ENCODE data around the gene ALDOB.

Gene ALDOB

GRCh38 chr9:101417977-101418376, 17.6 kb downstream of the ALDOB start:
- ChIA-PET POLR2A (no interaction called here), CTCF (no interaction called here)
- DNase-seq (ENCODE audit: extremely low spot score), result no peak
- no peak for TF ChIP-seq CTCF (IDR thresholded peaks at IDR 0.05; ENCODE audit: control extremely low read depth, extremely low read depth, low read depth, missing control alignments)

- DNase-seq (ENCODE audit: extremely low spot score), result no peak
- ChIA-PET POLR2A (no interaction called here), CTCF (no interaction called here)
- no peak for TF ChIP-seq CTCF (IDR thresholded peaks at IDR 0.05; ENCODE audit: control extremely low read depth, extremely low read depth, low read depth, missing control alignments)
Observed at GRCh38 chr9:101417389-101417788, 18.2 kb downstream of the ALDOB start.

GRCh38 chr9:101415578-101415977, 20.0 kb downstream of the ALDOB start:
- CTCF ChIA-PET, result no interaction called here
- no peak for TF ChIP-seq CTCF (IDR thresholded peaks at IDR 0.05; ENCODE audit: control extremely low read depth, extremely low read depth, low read depth, missing control alignments)
- no peak for DNase-seq (ENCODE audit: extremely low spot score)
- POLR2A ChIA-PET, result no interaction called here

GRCh38 chr9:101414839-101415238, 20.7 kb downstream of the ALDOB start:
- POLR2A ChIA-PET, result no interaction called here

GRCh38 chr9:101409079-101409477, 26.5 kb downstream of the ALDOB start:
- TF ChIP-seq CTCF (IDR thresholded peaks at IDR 0.05; ENCODE audit: control extremely low read depth, extremely low read depth, low read depth, missing control alignments), result no peak
- CTCF ChIA-PET, result interaction anchor here (1.3 to 1.9 kb wide), 2 partner anchors 16 to 23 kb away, joined by 4 read pairs; no protein-coding TSS in a partner anchor
- no peak for DNase-seq (ENCODE audit: extremely low spot score)
- POLR2A ChIA-PET, result interaction anchor here (1.3 kb wide), 1 partner anchor 10 kb away, joined by 6 read pairs; the partner anchor contains the start of genes MRPL50 and ZNF189

More at GRCh38 chr9:101414839-101415238, 20.7 kb downstream of the ALDOB start:
- CTCF ChIA-PET, result no interaction called here
- DNase-seq (ENCODE audit: extremely low spot score), result no peak
- TF ChIP-seq CTCF (IDR thresholded peaks at IDR 0.05; ENCODE audit: control extremely low read depth, extremely low read depth, low read depth, missing control alignments), result no peak

- no peak for TF ChIP-seq CTCF (IDR thresholded peaks at IDR 0.05; ENCODE audit: control extremely low read depth, extremely low read depth, low read depth, missing control alignments)
- POLR2A ChIA-PET, result interaction anchor here (1.3 kb wide), 1 partner anchor 10 kb away, joined by 6 read pairs; the partner anchor contains the start of genes MRPL50 and ZNF189
- CTCF ChIA-PET, result interaction anchor here (1.3 to 1.9 kb wide), 2 partner anchors 16 to 24 kb away, joined by 4 read pairs; no protein-coding TSS in a partner anchor
- no peak for DNase-seq (ENCODE audit: extremely low spot score)
Observed at GRCh38 chr9:101408374-101409078, 27.0 kb downstream of the ALDOB start.

All from GM10248 (cell line).